Ovary (tissue), 9 donors: Measurements from ENCODE around the gene FAM222B. TPM values are rescaled to one million over a fixed set of nuclear protein-coding genes. Genes with fewer than 3 reads are reported as not detected.
"Not testable (repeated sequence)": the region's sequence is repeated elsewhere in the genome, so short reads cannot be mapped to it uniquely, and the experiment has no call there.

Source experiments
- DNase-seq, 5 donors: peaks; one replicate each; pipeline ENCODE4 v3.0.0-alpha.2; 2019 to 2020
- H3K27ac ChIP-seq, 2 donors: fragments of 200-600 bp; one replicate each; pipeline versions ENCODE4 v1.5.1 to v1.8.0; 2019 to 2022
- H3K27me3 ChIP-seq: fragments of 200-600 bp; one replicate; pipeline ENCODE4 v1.8.0; 2022
- H3K36me3 ChIP-seq: fragments of 200-600 bp; sonication (generic); one replicate; pipeline ENCODE4 v1.5.1; 2019
- H3K4me1 ChIP-seq: one replicate; pipeline ENCODE4 v1.8.1; 2013; ENCODE audit warnings: mild to moderate bottlenecking, moderate library complexity; ENCODE audit not compliant: insufficient read depth
- H3K4me3 ChIP-seq: fragments of 200-600 bp; sonication (generic); one replicate; pipeline ENCODE4 v1.5.1; 2017
- H3K9me3 ChIP-seq, 2 donors: fragments of 200-600 bp in 1 of 2; sonication (generic) in 1 of 2; one replicate each; pipeline versions ENCODE4 v1.5.1 to v1.8.1; 2013 to 2019; ENCODE audit warnings: mild to moderate bottlenecking in 1 of 2, moderate library complexity in 1 of 2
- EP300 ChIP-seq: sonication (generic); formaldehyde crosslinking; IDR thresholded peaks from one replicate; pipeline ENCODE4 v1.6.1; 2017; ENCODE audit warnings: antibody characterized with exemption
- POLR2A ChIP-seq: fragments of 450-650 bp; IDR thresholded peaks from one replicate; pipeline ENCODE4 v1.6.1; 2017; ENCODE audit warnings: antibody characterized with exemption, mild to moderate bottlenecking, moderate library complexity
- whole genome bisulfite sequencing, 3 donors: extraction: QIAGEN DNeasy Blood & Tissue Kit in 1 of 3; methylation state at CpG; one replicate each; pipeline versions ENCODE4 v1.1.5 to v1.1.7; 2013 to 2017; 5-methylcytosine and 5-hydroxymethylcytosine counted together
- intact Hi-C, 4 donors: fragments of 100-400 bp; cut with DNase I; formaldehyde crosslinking; loops; one replicate each; pipeline versions ENCODE4 v1.11.0 to v1.15.1; 2022 to 2023
- polyA plus RNA-seq, 2 donors: library from polyadenylated mRNA; stranded (reverse); fragments of 200-250 nt in 1 of 2; fragments of 350-450 nt in 1 of 2; fragmentation: Illumina TruSeq in 1 of 2; extraction: RNeasy Lipid Tissue Mini Kit (QIAGEN cat#74804) in 1 of 2; gene quantifications; one replicate each; pipeline ENCODE4 v1.2.3, GENCODE V29; 2013 to 2014
- total RNA-seq, 7 donors: library from RNA; depleted of rRNA in 2 of 7; stranded (reverse); fragments of >200 nt in 2 of 7; fragmentation: NEBNext Ultra II Directional in 3 of 7; extraction: Animal tissue kit (Norgen Biotek cat#: 25700) in 3 of 7; gene quantifications; one replicate each; pipeline versions ENCODE4 v1.1.0 to v1.2.4, GENCODE V29; 2016 to 2023
- TF ChIP-seq, protein P1 (sequence below), 3 donors: fragments of 450-650 bp in 2 of 3; fragments of 200-600 bp in 1 of 3; IDR thresholded peaks; one replicate each; pipeline versions ENCODE4 v1.5.1 to v1.8.0; 2016 to 2022; ENCODE audit warnings: antibody characterized with exemption in 3 of 3, mild to moderate bottlenecking in 1 of 3
- donor health status: DM: no; HTN: no; CAD: no; lungs with moderate emphysema.
- donor health status: DM: no; HTN: no; CAD: no.
- donor health status: Bipolar disorder and iron deficiency.
- donor health status: DM: yes; HTN: yes; CAD: no.
- donor health status: DM: no; HTN: no; CAD: no.
- donor health status: DM: yes; HTN: yes; CAD: no.

FAM222B gene
- total and polyA plus RNA-seq, 9 donors = 8.0 to 19.8 (median 15.9) TPM

DNA sequence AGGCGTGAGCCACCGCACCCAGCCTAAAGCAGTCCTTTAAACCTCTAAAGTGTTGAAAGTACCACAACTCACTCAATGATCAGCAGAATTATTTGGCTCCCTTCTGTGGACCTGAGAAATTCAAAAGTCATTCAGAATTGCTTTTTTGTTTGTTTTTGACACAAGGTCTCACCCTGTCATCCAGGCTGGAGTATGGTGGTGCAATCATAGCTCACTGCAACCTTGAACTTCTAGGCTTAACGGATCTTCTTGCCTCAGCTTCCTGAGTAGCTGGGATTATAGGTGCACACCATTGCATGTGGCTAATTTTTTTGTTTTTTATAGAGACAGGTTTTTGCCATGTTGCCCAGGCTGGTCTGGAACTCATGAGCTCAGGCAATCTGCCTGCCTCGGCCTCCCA is 54.5 kb downstream of the FAM222B start:
- intact Hi-C loops = no loop called here
- H3K27me3 ChIP-seq = no peaks in the 10 kb centered on the region
- no peak for DNase-seq
- H3K27ac ChIP-seq = no peak overlapping the region
- H3K36me3 ChIP-seq = no peaks in the 10 kb centered on the region
- no peaks in the 10 kb centered on the region for H3K4me1 ChIP-seq
- 87 to 93% (median 89%) methylated on average over 4 of the region's 4 CpGs for WGBS, 3 donors
- no peak overlapping the region for H3K4me3 ChIP-seq
- TF ChIP-seq, protein P1, sequence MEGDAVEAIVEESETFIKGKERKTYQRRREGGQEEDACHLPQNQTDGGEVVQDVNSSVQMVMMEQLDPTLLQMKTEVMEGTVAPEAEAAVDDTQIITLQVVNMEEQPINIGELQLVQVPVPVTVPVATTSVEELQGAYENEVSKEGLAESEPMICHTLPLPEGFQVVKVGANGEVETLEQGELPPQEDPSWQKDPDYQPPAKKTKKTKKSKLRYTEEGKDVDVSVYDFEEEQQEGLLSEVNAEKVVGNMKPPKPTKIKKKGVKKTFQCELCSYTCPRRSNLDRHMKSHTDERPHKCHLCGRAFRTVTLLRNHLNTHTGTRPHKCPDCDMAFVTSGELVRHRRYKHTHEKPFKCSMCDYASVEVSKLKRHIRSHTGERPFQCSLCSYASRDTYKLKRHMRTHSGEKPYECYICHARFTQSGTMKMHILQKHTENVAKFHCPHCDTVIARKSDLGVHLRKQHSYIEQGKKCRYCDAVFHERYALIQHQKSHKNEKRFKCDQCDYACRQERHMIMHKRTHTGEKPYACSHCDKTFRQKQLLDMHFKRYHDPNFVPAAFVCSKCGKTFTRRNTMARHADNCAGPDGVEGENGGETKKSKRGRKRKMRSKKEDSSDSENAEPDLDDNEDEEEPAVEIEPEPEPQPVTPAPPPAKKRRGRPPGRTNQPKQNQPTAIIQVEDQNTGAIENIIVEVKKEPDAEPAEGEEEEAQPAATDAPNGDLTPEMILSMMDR (IDR thresholded peaks at IDR 0.05) = no peak
- TF ChIP-seq POLR2A (no peak), EP300 (no peak)
- no peaks in the 10 kb centered on the region for H3K9me3 ChIP-seq

GRCh38 chr17:28783161-28783560 is 59.4 kb downstream of the FAM222B start:
- H3K27ac ChIP-seq = no peak overlapping the region
- 76 to 84% (median 80%) methylated on average over 3 of the region's 3 CpGs for WGBS, 3 donors
- TF ChIP-seq, protein P1 (IDR thresholded peaks at IDR 0.05) = no peak
- TF ChIP-seq EP300 (no peak), POLR2A (no peak)

DNA sequence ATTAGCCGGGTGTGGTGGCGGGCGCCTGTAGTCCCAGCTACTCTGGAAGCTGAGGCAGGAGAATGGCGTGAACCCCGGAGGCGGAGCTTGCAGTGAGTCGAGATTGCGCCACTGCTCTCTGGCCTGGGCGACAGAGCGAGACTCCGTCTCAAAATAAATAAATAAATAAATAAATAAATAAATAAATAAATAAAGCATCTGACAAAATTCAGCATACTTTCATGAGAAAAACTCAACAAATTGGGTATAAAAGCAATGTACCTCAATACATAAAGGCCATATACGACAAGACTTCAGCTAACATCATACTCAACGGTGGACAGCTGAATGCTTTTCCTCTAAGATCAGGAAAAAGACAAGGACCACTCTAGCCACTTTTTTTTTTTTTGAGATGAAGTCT is 63.0 kb downstream of the FAM222B start:
- DNase-seq, H3K27ac ChIP-seq, H3K9me3 ChIP-seq, H3K4me3 ChIP-seq, H3K4me1 ChIP-seq, H3K36me3 ChIP-seq, intact Hi-C loops, H3K27me3 ChIP-seq: not testable (repeated sequence)
- 96 to 98% (median 97%) methylated on average over 13 of the region's 13 CpGs for WGBS, 3 donors

More at GRCh38 chr17:28783161-28783560, 59.4 kb downstream of the FAM222B start:
- DNase-seq = no peak
- Histone ChIP-seq H3K27me3 (no peaks in the 10 kb centered on the region), H3K4me3 (no peak overlapping the region), H3K4me1 (no peaks in the 10 kb centered on the region), H3K9me3 (no peaks in the 10 kb centered on the region), H3K36me3 (no peaks in the 10 kb centered on the region)
- intact Hi-C loops = no loop called here

- no peak overlapping the region for H3K4me3 ChIP-seq
- intact Hi-C loops = no loop called here
- no peaks in the 10 kb centered on the region for H3K27me3 ChIP-seq
- WGBS, 3 donors = 40 to 45% (median 44%) methylated on average over 1 of the region's 1 CpG
- no peaks in the 10 kb centered on the region for H3K4me1 ChIP-seq
- TF ChIP-seq POLR2A (no peak), EP300 (no peak)
- no peaks in the 10 kb centered on the region for H3K36me3 ChIP-seq
- no peak for DNase-seq
- H3K27ac ChIP-seq = no peak overlapping the region
- H3K9me3 ChIP-seq = no peaks in the 10 kb centered on the region
These were observed 65.4 kb downstream of the FAM222B start for GRCh38 chr17:28777178-28777577.

DNA sequence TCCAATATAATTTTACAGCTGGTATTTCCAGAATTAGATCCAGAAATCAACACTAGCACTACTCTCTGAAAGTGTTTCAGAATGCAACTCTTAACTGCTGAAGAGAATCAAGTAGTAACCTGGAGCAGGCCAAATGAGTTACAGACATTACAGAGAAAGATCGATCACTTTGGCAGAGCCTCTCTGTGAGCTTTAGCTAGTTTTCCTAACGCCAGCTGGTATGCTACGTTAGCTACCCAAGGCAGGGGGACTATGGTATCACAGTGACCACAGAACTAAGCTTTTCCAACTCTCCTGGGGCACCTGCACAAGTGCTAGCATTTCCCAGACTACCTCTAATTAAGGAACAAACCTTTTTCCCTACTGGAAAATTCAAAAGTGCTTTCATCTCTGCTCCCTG is 68.4 kb downstream of the FAM222B start:
- no peaks in the 10 kb centered on the region for H3K4me1 ChIP-seq
- 72 to 81% (median 79%) methylated on average over 3 of the region's 3 CpGs for WGBS, 3 donors
- H3K36me3 ChIP-seq = no peaks in the 10 kb centered on the region
- intact Hi-C loops = no loop called here
- DNase-seq = no peak
- no peak for TF ChIP-seq EP300
- TF ChIP-seq, protein P1 (IDR thresholded peaks at IDR 0.05) = no peak
- no peak for TF ChIP-seq POLR2A
- H3K27me3 ChIP-seq = no peaks in the 10 kb centered on the region
- no peaks in the 10 kb centered on the region for H3K9me3 ChIP-seq
- H3K4me3 ChIP-seq = no peak overlapping the region
- no peak overlapping the region for H3K27ac ChIP-seq

DNA sequence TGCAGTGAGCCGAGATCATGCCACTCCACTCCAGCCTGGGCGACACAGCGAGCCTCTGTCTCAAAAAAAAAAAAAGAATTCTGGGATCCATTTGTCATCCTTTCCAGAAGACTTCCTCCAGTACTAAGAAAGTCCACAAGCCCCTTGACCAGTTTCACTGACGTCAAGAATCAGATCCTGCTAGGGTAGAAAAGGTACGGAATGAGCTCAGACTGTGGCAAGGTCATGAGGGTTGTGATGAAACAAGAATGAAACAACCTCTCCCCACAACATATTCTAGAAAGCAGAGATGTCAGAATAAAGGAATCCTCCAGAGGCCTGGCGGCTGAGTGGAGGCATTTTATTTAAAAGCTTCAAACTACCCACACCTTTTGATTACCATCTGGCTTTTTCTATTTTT is 68.9 kb downstream of the FAM222B start:
- Histone ChIP-seq H3K9me3 (no peaks in the 10 kb centered on the region), H3K4me1 (no peaks in the 10 kb centered on the region), H3K27ac (no peak overlapping the region), H3K27me3 (no peaks in the 10 kb centered on the region), H3K36me3 (no peaks in the 10 kb centered on the region), H3K4me3 (no peak overlapping the region)
- TF ChIP-seq EP300 = no peak
- TF ChIP-seq, protein P1 (IDR thresholded peaks at IDR 0.05) = no peak
- no peak for TF ChIP-seq POLR2A
- intact Hi-C loops = no loop called here
- WGBS, 3 donors = 84 to 92% (median 88%) methylated on average over 6 of the region's 6 CpGs
- DNase-seq = no peak
